VCaP (cell line): ENCODE measurements around the gene KDM8.

Experiments
- H3K27ac ChIP-seq: fragments of 450-650 bp; 2 replicates; pipeline ENCODE4 v1.5.1; 2017
- CTCF ChIP-seq: fragments of 450-650 bp; conservative IDR thresholded peaks from 2 replicates; pipeline ENCODE4 v1.5.1; 2017; ENCODE audit warnings: mild to moderate bottlenecking, moderate library complexity

Gene KDM8

GRCh38 chr16:27251541-27252205, 48.3 kb downstream of the KDM8 start:
- H3K27ac ChIP-seq = no peak overlapping the region
- no peak for TF ChIP-seq CTCF

- H3K27ac ChIP-seq = no peak overlapping the region
- TF ChIP-seq CTCF = no peak
Observed at GRCh38 chr16:27252206-27252585, 48.9 kb downstream of the KDM8 start.

GRCh38 chr16:27253526-27253930, 50.2 kb downstream of the KDM8 start:
- TF ChIP-seq CTCF = no peak

GRCh38 chr16:27254262-27254811, 51.0 kb downstream of the KDM8 start:
- TF ChIP-seq CTCF = no peak
- H3K27ac ChIP-seq = no peak overlapping the region

More at GRCh38 chr16:27253526-27253930, 50.2 kb downstream of the KDM8 start:
- no peak overlapping the region for H3K27ac ChIP-seq

GRCh38 chr16:27256861-27257260, 53.5 kb downstream of the KDM8 start:
- no peak for TF ChIP-seq CTCF

GRCh38 chr16:27257271-27257670, 53.9 kb downstream of the KDM8 start:
- no peak overlapping the region for H3K27ac ChIP-seq
- TF ChIP-seq CTCF = no peak

More at GRCh38 chr16:27256861-27257260, 53.5 kb downstream of the KDM8 start:
- no peak overlapping the region for H3K27ac ChIP-seq

GRCh38 chr16:27258241-27258734, 55.0 kb downstream of the KDM8 start:
- no peak for TF ChIP-seq CTCF
- peak overlapping the region; percentile 52 for H3K27ac ChIP-seq
